Measurements from ENCODE around the gene KCNJ4. TPM values are rescaled to one million over a fixed set of nuclear protein-coding genes. Genes with fewer than 3 reads are reported as not detected.

Gene KCNJ4
- total RNA-seq: 6.5 TPM

GRCh38 chr22:38455076-38455529 is at the start of gene KCNJ4:
Gene KCNJ4 (minus strand): TSS chr22:38455199. CDS start chr22:38428132, 27,067 bp downstream.

GRCh38 chr22:38467904-38468442 is 13.0 kb upstream of the KCNJ4 start, which contains the start of gene KDELR3:
Gene KDELR3 (plus strand): TSS chr22:38468096. CDS start chr22:38468234, 138 bp downstream.

Other genes starting within 250 kb of the KCNJ4 start
- 21.0 TPM for gene TMEM184B, start 182.2 kb downstream of the KCNJ4 start, total RNA-seq
- 154 TPM for gene CSNK1E, start 137.8 kb downstream of the KCNJ4 start, total RNA-seq
- 1.2 TPM for gene KDELR3, start 12.9 kb upstream of the KCNJ4 start, total RNA-seq
- 510 TPM for gene DDX17, start 51.1 kb upstream of the KCNJ4 start, total RNA-seq
- 7.6 TPM for gene DMC1, start 115.0 kb upstream of the KCNJ4 start, total RNA-seq
- gene FAM227A, start 201.2 kb upstream of the KCNJ4 start, total RNA-seq: 9.2 TPM
- 23.8 TPM for gene CBY1, start 201.4 kb upstream of the KCNJ4 start, total RNA-seq
- 44.3 TPM for gene TOMM22, start 226.8 kb upstream of the KCNJ4 start, total RNA-seq
- 44.8 TPM for gene JOSD1, start 245.7 kb upstream of the KCNJ4 start, total RNA-seq

Measured in diencephalon (tissue), 1 donor.